SK-N-SH treated with all-trans-retinoic acid at 6 μM for 48 hours (cell line): Measurements from ENCODE around the gene LRCOL1.

Source experiments
- ARNTL ChIP-seq: fragments of 450-650 bp; formaldehyde crosslinking; IDR thresholded peaks from 2 replicates; pipeline ENCODE4 v1.5.0; 2020; ENCODE audit warnings: low read depth, mild to moderate bottlenecking, moderate library complexity, borderline replicate concordance
- CSRNP3 ChIP-seq: fragments of 250-450 bp; sonication (Bioruptor Pico); IDR thresholded peaks from 2 replicates; pipeline ENCODE4 v1.5.1; 2021; ENCODE audit warnings: mild to moderate bottlenecking, moderate library complexity

- TF ChIP-seq ARNTL (CRISPR knock-in tag), result no peak
- no peak for TF ChIP-seq CSRNP3 (CRISPR knock-in tag)
These were observed 29.6 kb downstream of the LRCOL1 start for GRCh38 chr12:132580701-132581292.
